B cell (primary cell): ENCODE data around the gene PDZD2. TPM values are rescaled to one million over a fixed set of nuclear protein-coding genes. Genes with fewer than 3 reads are reported as not detected.

Experiments
- ATAC-seq: fragments of 200-7000 bp; cut with Tn5 transposase; one replicate; pipeline ENCODE4 v1.10.0; 2021; ENCODE audit warnings: low read depth, mild to moderate bottlenecking, moderate number of reproducible peaks, moderate library complexity
- CTCF ChIA-PET: fragments of 350-600 bp; sonication (Branson Sonifier 250); formaldehyde crosslinking; loops from one replicate; lab custom pipeline; 2021; ENCODE audit warnings: antibody characterized with exemption, inconsistent platforms; lab: Charles Lee
- POLR2A ChIA-PET: fragments of 350-600 bp; sonication (Branson Sonifier 250); formaldehyde crosslinking; loops from one replicate; lab custom pipeline; 2021; ENCODE audit warnings: antibody characterized with exemption; lab: Charles Lee
- DNase-seq: peaks from one replicate; pipeline ENCODE4 v3.0.0; 2013
- H2AFZ ChIP-seq: 2 replicates; pipeline ENCODE4 v1.6.1; 2012; ENCODE audit warnings: mild to moderate bottlenecking, low read depth, low read length; ENCODE audit not compliant: insufficient read depth, poor library complexity, severe bottlenecking
- H3K27ac ChIP-seq, 2 donors: 1 replicate in 1 of 2; 2 replicates in 1 of 2; pipeline ENCODE4 v1.5.1; 2012 to 2013; ENCODE audit warnings: low read length in 2 of 2, mild to moderate bottlenecking in 2 of 2, moderate library complexity in 1 of 2
- H3K27me3 ChIP-seq, 4 experiments: fragments of 200-600 bp in 1 of 4; sonication (generic) in 1 of 4; replicated peaks in 1 of 4; 1 replicate in 2 of 4; 2 replicates in 2 of 4; pipeline versions ENCODE4 v1.6.1 to v1.7.0; 2013 to 2016; ENCODE audit warnings: low read length in 3 of 4, mild to moderate bottlenecking in 2 of 4, mixed read lengths in 1 of 4, moderate library complexity in 1 of 4; ENCODE audit not compliant: insufficient read depth in 4 of 4, control insufficient read depth in 3 of 4; ENCODE audit errors: control extremely low read depth in 1 of 4
- H3K36me3 ChIP-seq, 2 experiments: replicated peaks in 1 of 2; 1 replicate in 1 of 2; 2 replicates in 1 of 2; pipeline versions ENCODE4 v1.6.1 to v1.7.1; 2013; ENCODE audit warnings: low read length in 1 of 2; ENCODE audit not compliant: insufficient read depth in 2 of 2, control insufficient read depth in 1 of 2; ENCODE audit errors: control extremely low read depth in 1 of 2, extremely low read depth in 1 of 2
- H3K4me1 ChIP-seq, 2 donors: fragments of 200-600 bp in 1 of 2; sonication (generic) in 1 of 2; 1 replicate in 1 of 2; 2 replicates in 1 of 2; pipeline versions ENCODE4 v1.5.1 to v1.6.1; 2013 to 2017; ENCODE audit warnings: low read length in 2 of 2; ENCODE audit not compliant: control insufficient read depth in 2 of 2, insufficient read depth in 2 of 2
- H3K4me2 ChIP-seq: replicated peaks from 2 replicates; pipeline ENCODE3; 2012; ENCODE audit warnings: mild to moderate bottlenecking, low read depth, low read length; ENCODE audit not compliant: poor library complexity, severe bottlenecking
- H3K4me3 ChIP-seq, 5 experiments: fragments of 200-600 bp in 1 of 5; sonication (generic) in 1 of 5; 1 replicate in 3 of 5; 2 replicates in 2 of 5; pipeline versions ENCODE4 v1.5.1 to v1.7.0; 2011 to 2016; ENCODE audit warnings: low read length in 4 of 5, mild to moderate bottlenecking in 4 of 5, low read depth in 2 of 5, control low read depth in 1 of 5, moderate library complexity in 1 of 5; ENCODE audit not compliant: insufficient read depth in 1 of 5; ENCODE audit errors: control extremely low read depth in 1 of 5, extremely low read depth in 1 of 5
- H3K79me2 ChIP-seq: fragments of 200-600 bp; sonication (generic); one replicate; pipeline ENCODE4 v1.6.0; 2016; ENCODE audit warnings: low read length; ENCODE audit not compliant: control insufficient read depth, insufficient read depth
- H3K9ac ChIP-seq: fragments of 200-600 bp; sonication (generic); 2 replicates; pipeline ENCODE4 v1.6.1; 2017; ENCODE audit warnings: mild to moderate bottlenecking, low read length, moderate library complexity
- H3K9me3 ChIP-seq, 3 donors: one replicate each; pipeline versions ENCODE4 v1.6.1 to v1.7.1; 2013; ENCODE audit warnings: low read length in 2 of 3; ENCODE audit not compliant: control insufficient read depth in 2 of 3, insufficient read depth in 1 of 3; ENCODE audit errors: control extremely low read depth in 1 of 3
- H4K20me1 ChIP-seq: 2 replicates; pipeline ENCODE4 v1.6.0; 2012; ENCODE audit warnings: mild to moderate bottlenecking, low read length; ENCODE audit not compliant: insufficient read depth, control insufficient read depth, poor library complexity, severe bottlenecking
- H3K27ac Mint-ChIP-seq: one replicate; pipeline ENCODE4 v1.8.0; 2021; ENCODE audit warnings: mixed read lengths
- H3K27me3 Mint-ChIP-seq: one replicate; pipeline ENCODE4 v1.8.0; 2021; ENCODE audit warnings: mixed read lengths
- H3K4me1 Mint-ChIP-seq: one replicate; pipeline ENCODE4 v1.8.0; 2021; ENCODE audit warnings: mixed read lengths
- H3K4me3 Mint-ChIP-seq: one replicate; pipeline ENCODE4 v1.8.0; 2021; ENCODE audit warnings: mixed read lengths
- H3K9me3 Mint-ChIP-seq: one replicate; pipeline ENCODE4 v1.8.0; 2022; ENCODE audit warnings: mixed read lengths; ENCODE audit not compliant: insufficient read depth
- CTCF ChIP-seq: fragments of 200-600 bp; IDR thresholded peaks from one replicate; pipeline ENCODE4 v1.8.0; 2022; ENCODE audit warnings: antibody characterized with exemption, mild to moderate bottlenecking
- EZH2 ChIP-seq: IDR thresholded peaks from 2 replicates; pipeline ENCODE4 v1.6.1; 2012; ENCODE audit warnings: borderline replicate concordance, low read depth, mild to moderate bottlenecking, moderate library complexity, low read length; ENCODE audit not compliant: insufficient read depth, poor library complexity, severe bottlenecking
- WGBS: methylation state at CpG from one replicate; pipeline ENCODE4 v1.1.5; 2013; ENCODE audit warnings: missing lambda C conversion rate; ENCODE audit not compliant: insufficient coverage; 5-methylcytosine and 5-hydroxymethylcytosine counted together
- intact Hi-C: fragments of 100-400 bp; cut with micrococcal nuclease; formaldehyde crosslinking; loops from one replicate; pipeline ENCODE4 v1.10.0; 2022
- polyA plus RNA-seq: library from polyadenylated mRNA; depleted of rRNA; stranded (reverse); fragments of >200 nt; gene quantifications from 2 replicates; pipeline ENCODE4 v1.2.3, GENCODE V29; 2012
- total RNA-seq, 2 donors: library from RNA; stranded (reverse); fragments of 120-200 nt in 1 of 2; gene quantifications; 1 replicate in 1 of 2; 2 replicates in 1 of 2; pipeline versions ENCODE4 v1.2.3 to v1.2.4, GENCODE V29; 2013 to 2022

Gene PDZD2
- total and polyA plus RNA-seq, 2 donors (not counting 1 experiment from before 2014, with no cell fraction given), result not detected

- ATAC-seq (no peak), DNase-seq (no peak)
- Histone ChIP-seq H3K4me3 (no peak overlapping the region), H4K20me1 (peaks cover 14% of the 10 kb centered on the region), H3K79me2 (peaks cover 41% of the 10 kb centered on the region), H3K36me3 (peaks cover 16 to 27% of the 10 kb centered on the region in 2 experiments), H3K4me1 (no peaks in the 10 kb centered on the region), H3K27ac (no peak overlapping the region), H2AFZ (no peak overlapping the region), H3K4me2 (no peak overlapping the region), H3K27me3 (no peaks in the 10 kb centered on the region), H3K9ac (no peak overlapping the region), H3K9me3 (no peaks in the 10 kb centered on the region)
- CTCF ChIA-PET, result interaction anchor here (1.4 kb wide), 1 partner anchor 101 kb away, joined by 5 read pairs; no protein-coding TSS in a partner anchor
- intact Hi-C loops, result no loop called here
- H3K27ac Mint-ChIP-seq, result no peak overlapping the region
- H3K4me3 Mint-ChIP-seq, result no peak overlapping the region
- POLR2A ChIA-PET, result no interaction called here
- H3K9me3 Mint-ChIP-seq, result no peaks in the 10 kb centered on the region
- H3K27me3 Mint-ChIP-seq, result no peaks in the 10 kb centered on the region
- WGBS, result no CpG with 5 or more reads among the region's 1 CpG
- H3K4me1 Mint-ChIP-seq, result peaks cover 8% of the 10 kb centered on the region
- TF ChIP-seq EZH2 (no peak), CTCF (no peak)
Measured at GRCh38 chr5:32131604-32132003, 492.7 kb downstream of the PDZD2 start.

GRCh38 chr5:32132757-32133156, 493.8 kb downstream of the PDZD2 start:
- Histone ChIP-seq H3K9me3 (no peaks in the 10 kb centered on the region), H3K4me1 (no peaks in the 10 kb centered on the region), H3K4me2 (no peak overlapping the region), H2AFZ (no peak overlapping the region), H3K79me2 (peaks cover 37% of the 10 kb centered on the region), H3K9ac (no peak overlapping the region), H3K27me3 (no peaks in the 10 kb centered on the region), H3K36me3 (peaks cover 15 to 29% of the 10 kb centered on the region in 2 experiments), H4K20me1 (peaks cover 10% of the 10 kb centered on the region), H3K27ac (no peak overlapping the region), H3K4me3 (no peak overlapping the region)
- Mint-ChIP-seq H3K4me1 (peaks cover 7% of the 10 kb centered on the region), H3K9me3 (no peaks in the 10 kb centered on the region), H3K27ac (no peak overlapping the region), H3K27me3 (no peaks in the 10 kb centered on the region), H3K4me3 (no peak overlapping the region)
- DNase-seq, result no peak
- TF ChIP-seq EZH2 (no peak), CTCF (no peak)
- ChIA-PET CTCF (no interaction called here), POLR2A (no interaction called here)
- ATAC-seq, result no peak
- intact Hi-C loops, result no loop called here
